ENCODE results near the gene DTX2.
"Not testable (repeated sequence)": the region's sequence is repeated elsewhere in the genome, so short reads cannot be mapped to it uniquely, and the experiment has no call there.

The DTX2 gene

GRCh38 chr7:76515999-76516443 is 54.5 kb downstream of the DTX2 start:
- peak overlapping the region; percentile 7 for H3K4me3 ChIP-seq (ENCODE audit: low read depth, low read length)
- in situ Hi-C loops (cut with HindIII; ENCODE audit: low sequenced_read_pairs) = no loop called here
- DNase-seq (ENCODE audit: low read depth) = no peak
- TF ChIP-seq, protein P1, sequence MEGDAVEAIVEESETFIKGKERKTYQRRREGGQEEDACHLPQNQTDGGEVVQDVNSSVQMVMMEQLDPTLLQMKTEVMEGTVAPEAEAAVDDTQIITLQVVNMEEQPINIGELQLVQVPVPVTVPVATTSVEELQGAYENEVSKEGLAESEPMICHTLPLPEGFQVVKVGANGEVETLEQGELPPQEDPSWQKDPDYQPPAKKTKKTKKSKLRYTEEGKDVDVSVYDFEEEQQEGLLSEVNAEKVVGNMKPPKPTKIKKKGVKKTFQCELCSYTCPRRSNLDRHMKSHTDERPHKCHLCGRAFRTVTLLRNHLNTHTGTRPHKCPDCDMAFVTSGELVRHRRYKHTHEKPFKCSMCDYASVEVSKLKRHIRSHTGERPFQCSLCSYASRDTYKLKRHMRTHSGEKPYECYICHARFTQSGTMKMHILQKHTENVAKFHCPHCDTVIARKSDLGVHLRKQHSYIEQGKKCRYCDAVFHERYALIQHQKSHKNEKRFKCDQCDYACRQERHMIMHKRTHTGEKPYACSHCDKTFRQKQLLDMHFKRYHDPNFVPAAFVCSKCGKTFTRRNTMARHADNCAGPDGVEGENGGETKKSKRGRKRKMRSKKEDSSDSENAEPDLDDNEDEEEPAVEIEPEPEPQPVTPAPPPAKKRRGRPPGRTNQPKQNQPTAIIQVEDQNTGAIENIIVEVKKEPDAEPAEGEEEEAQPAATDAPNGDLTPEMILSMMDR (IDR thresholded peaks at IDR 0.05; ENCODE audit: low read depth, low read length, missing control alignments) = peak; percentile 84

DNA sequence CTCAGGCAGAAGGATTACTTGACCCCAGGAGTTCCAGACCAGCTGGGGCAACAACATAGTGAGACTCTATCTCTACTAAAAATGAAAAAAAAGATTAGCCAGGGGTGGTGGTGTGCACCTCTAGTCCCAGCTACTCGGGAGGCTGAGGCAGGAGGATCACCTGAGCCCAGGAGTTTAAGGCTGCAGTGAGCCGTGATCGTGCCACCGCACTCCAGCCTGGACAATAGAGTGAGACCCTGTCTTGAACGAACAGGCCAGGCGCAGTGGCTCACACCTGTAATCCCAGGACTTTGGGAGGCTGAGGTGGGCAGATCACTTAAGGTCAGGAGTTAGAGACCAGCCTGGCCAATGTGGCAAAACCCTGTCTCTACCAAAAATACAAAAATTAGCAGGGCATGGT is 55.4 kb downstream of the DTX2 start:
- DNase-seq (ENCODE audit: low read depth); in situ Hi-C loops (cut with HindIII; ENCODE audit: low sequenced_read_pairs); H3K4me3 ChIP-seq (ENCODE audit: low read depth, low read length): not testable (repeated sequence)

DNA sequence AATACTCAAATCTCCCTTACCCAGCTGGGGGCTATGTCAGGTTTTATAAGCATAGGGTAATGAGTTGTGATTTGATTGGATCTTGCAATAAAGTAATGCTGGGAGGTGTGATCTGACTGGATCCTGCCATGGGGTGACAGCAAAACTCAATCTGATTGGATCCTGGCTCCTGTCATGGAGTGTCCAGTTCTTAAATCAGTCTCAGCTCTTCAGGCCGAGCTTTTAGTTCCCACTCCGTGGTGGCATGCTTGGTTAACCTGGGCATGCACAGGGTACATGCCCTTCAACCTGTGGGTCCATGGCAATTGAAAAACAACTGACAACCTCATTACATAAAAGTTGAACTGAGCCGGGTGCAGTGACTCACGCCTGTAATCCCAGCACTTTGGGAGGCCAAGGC is 64.7 kb downstream of the DTX2 start:
- DNase-seq (ENCODE audit: low read depth); in situ Hi-C loops (cut with HindIII; ENCODE audit: low sequenced_read_pairs); H3K4me3 ChIP-seq (ENCODE audit: low read depth, low read length): not testable (repeated sequence)

GRCh38 chr7:76531643-76532042 is 70.1 kb downstream of the DTX2 start:
- DNase-seq (ENCODE audit: low read depth); in situ Hi-C loops (cut with HindIII; ENCODE audit: low sequenced_read_pairs); H3K4me3 ChIP-seq (ENCODE audit: low read depth, low read length): not testable (repeated sequence)

GRCh38 chr7:76543197-76543596 is 81.7 kb downstream of the DTX2 start, which contains the start of gene SPDYE16:
TSS of gene SPDYE16 (minus strand) at chr7:76543297. CDS start at chr7:76541459, 1,838 bp downstream.
- DNase-seq (ENCODE audit: low read depth); H3K4me3 ChIP-seq (ENCODE audit: low read depth, low read length); in situ Hi-C loops (cut with HindIII; ENCODE audit: low sequenced_read_pairs): not testable (repeated sequence)

DNA sequence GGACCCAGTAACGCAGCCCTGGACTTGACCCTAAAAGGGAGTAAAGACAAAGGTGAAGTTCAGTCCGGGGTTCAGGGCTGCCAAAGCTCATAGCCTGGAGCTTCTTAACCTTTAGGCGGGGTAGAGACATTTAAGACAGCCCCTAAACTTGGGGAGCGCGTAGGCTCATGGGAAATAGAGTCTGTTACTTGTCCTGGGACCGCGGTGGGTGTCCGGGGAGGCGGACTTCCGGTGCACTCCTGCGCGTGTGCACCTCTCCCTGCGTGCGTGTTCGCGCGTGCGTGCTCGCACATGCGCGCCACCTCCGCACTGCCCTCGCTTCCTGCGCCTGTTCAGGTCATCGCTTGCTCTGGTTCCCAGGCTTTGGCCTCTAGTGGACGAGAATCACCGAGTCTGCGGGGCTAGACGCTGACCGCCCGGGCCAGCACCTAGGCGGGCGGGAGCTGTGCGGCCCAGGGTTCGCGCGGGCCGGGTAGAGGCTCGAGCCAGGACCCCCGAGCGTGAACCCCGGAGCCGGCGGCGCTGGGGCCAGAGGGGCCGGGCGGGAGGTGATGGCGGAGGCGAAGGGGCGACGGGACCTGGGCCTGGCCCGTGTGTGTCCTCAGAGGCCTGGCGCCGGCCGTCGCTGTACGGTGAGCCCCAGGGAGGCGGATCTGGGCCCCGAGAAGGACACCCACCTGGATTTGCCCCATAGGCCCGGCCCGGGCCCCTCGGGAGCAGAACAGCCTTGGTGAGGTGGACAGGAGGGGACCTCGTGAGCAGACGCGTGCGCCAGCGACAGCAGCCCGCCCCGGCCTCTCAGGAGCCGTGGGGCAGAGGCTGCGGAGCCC is 87.7 kb downstream of the DTX2 start:
- peak overlapping the region; percentile 64 for H3K4me3 ChIP-seq (ENCODE audit: low read depth, low read length)
- in situ Hi-C loops (cut with HindIII; ENCODE audit: low sequenced_read_pairs) = not testable (repeated sequence)
- peak; percentile 62 for DNase-seq (ENCODE audit: low read depth)

DNA sequence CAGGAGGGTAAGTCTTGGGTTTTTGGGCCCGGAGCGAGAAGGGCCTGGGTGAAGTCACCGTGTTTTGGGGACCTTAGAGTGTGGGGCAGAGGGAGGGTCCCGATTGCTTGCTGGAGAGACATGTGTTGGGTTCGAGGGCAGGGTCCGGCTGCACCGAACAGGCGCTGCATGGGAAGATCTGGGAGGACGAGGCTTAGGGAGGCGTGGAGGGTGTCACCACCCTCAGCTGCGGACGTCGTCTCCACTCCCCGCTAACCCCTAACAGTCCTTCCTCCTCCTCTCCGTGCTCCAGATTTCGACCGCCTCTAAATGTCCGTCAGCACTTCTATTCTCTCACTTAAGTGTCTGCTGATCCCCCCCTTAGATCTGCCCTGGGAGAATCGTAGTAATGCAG is 88.3 kb downstream of the DTX2 start:
- DNase-seq (ENCODE audit: low read depth) = not testable (repeated sequence)

DNA sequence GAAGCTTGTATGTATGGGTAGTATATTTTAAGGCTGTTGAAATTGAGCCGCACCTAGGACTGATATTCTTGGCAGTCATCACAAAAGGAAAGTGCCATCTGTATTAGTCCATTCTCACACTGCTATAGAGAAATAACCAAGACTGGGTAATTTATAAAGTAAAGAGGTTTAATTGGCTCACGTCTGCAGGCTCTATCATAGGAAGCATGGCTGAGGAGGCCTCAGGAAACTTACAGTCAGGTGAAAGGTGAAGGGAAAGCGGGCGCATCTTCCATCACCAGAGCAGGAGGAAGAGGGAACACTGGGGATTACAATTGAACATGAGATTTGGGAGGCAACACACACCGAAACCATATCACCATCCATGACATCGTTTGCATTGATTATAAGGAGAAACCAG is 90.5 kb downstream of the DTX2 start:
- H3K4me3 ChIP-seq (ENCODE audit: low read depth, low read length); in situ Hi-C loops (cut with HindIII; ENCODE audit: low sequenced_read_pairs); DNase-seq (ENCODE audit: low read depth): not testable (repeated sequence)

More for the DNA sequence above, 88.3 kb downstream of the DTX2 start:
- peak overlapping the region; percentile 64 for H3K4me3 ChIP-seq (ENCODE audit: low read depth, low read length)
- in situ Hi-C loops (cut with HindIII; ENCODE audit: low sequenced_read_pairs) = not testable (repeated sequence)
